Right cardiac atrium (tissue), 5 donors: Measurements from ENCODE around the gene RTN1. TPM values are rescaled to one million over a fixed set of nuclear protein-coding genes. Genes with fewer than 3 reads are reported as not detected.

Source experiments
- ATAC-seq, 2 donors: fragments of 200-7000 bp; cut with Tn5 transposase; one replicate each; pipeline versions ENCODE4 v1.8.0 to v1.9.1; 2020; ENCODE audit warnings: moderate library complexity in 2 of 2, mild to moderate bottlenecking in 1 of 2
- DNase-seq, 3 donors: peaks; one replicate each; pipeline ENCODE4 v3.0.0-alpha.2; 2020
- H3K27ac ChIP-seq: one replicate; pipeline ENCODE4 v1.5.1; 2013; ENCODE audit warnings: mild to moderate bottlenecking, low read length, control low read depth, moderate library complexity
- H3K27me3 ChIP-seq: one replicate; pipeline ENCODE4 v1.6.1; 2013; ENCODE audit not compliant: control insufficient read depth, insufficient read depth
- H3K4me1 ChIP-seq: one replicate; pipeline ENCODE4 v1.6.1; 2013; ENCODE audit warnings: low read length; ENCODE audit not compliant: control insufficient read depth, insufficient read depth
- H3K4me3 ChIP-seq: one replicate; pipeline ENCODE4 v1.5.1; 2013; ENCODE audit warnings: low read length, control low read depth
- H3K9me3 ChIP-seq: one replicate; pipeline ENCODE4 v1.6.1; 2013; ENCODE audit warnings: low read length; ENCODE audit not compliant: control insufficient read depth
- WGBS: extraction: QIAGEN DNeasy Blood & Tissue Kit; methylation state at CpG from one replicate; pipeline ENCODE4 v1.1.7; 2013; 5-methylcytosine and 5-hydroxymethylcytosine counted together
- intact Hi-C, 4 donors: fragments of 100-400 bp; cut with DNase I; formaldehyde crosslinking; loops; one replicate each; pipeline versions ENCODE4 v1.11.0 to v1.14.0; 2022 to 2023
- polyA plus RNA-seq: library from polyadenylated mRNA; stranded (reverse); fragments of 200-250 nt; gene quantifications from one replicate; pipeline ENCODE4 v1.2.3, GENCODE V29; 2013
- total RNA-seq, 4 donors: library from RNA; stranded (reverse); fragmentation: NEBNext Ultra II Directional; extraction: Animal tissue kit (Norgen Biotek cat#: 25700); gene quantifications; one replicate each; pipeline ENCODE4 v1.2.1, GENCODE V29; 2021
- donor health status: healthy with polysubstance abuse.
- donor health status: DM: no; HTN: yes; CAD: no.
- donor health status: DM: no; HTN: no; CAD: no.
- donor health status: DM: no; HTN: yes; CAD: no; lungs with severe emphysema.
- donor health status: DM: yes; HTN: yes; CAD: no.

Gene RTN1
- total and polyA plus RNA-seq, 5 donors: 1.1 to 3.2 (median 3.0) TPM

- H3K27me3 ChIP-seq: no peaks in the 10 kb centered on the region
- ATAC-seq (no peak), DNase-seq (no peak)
- WGBS: 52% methylated on average over 1 of the region's 1 CpG
- intact Hi-C loops: no loop called here
- no peak overlapping the region for H3K27ac ChIP-seq
- no peaks in the 10 kb centered on the region for H3K4me1 ChIP-seq
- H3K9me3 ChIP-seq: no peaks in the 10 kb centered on the region
- no peak overlapping the region for H3K4me3 ChIP-seq
Observed at GRCh38 chr14:59895721-59896120, 25.1 kb upstream of the RTN1 start.

- ATAC-seq (no peak), DNase-seq (no peak)
- no peaks in the 10 kb centered on the region for H3K9me3 ChIP-seq
- no peak overlapping the region for H3K27ac ChIP-seq
- no peak overlapping the region for H3K4me3 ChIP-seq
- intact Hi-C loops: no loop called here
- no peaks in the 10 kb centered on the region for H3K4me1 ChIP-seq
- H3K27me3 ChIP-seq: no peaks in the 10 kb centered on the region
- 45% methylated on average over 2 of the region's 2 CpGs for WGBS
Observed at GRCh38 chr14:59890676-59891075, 20.1 kb upstream of the RTN1 start.

- Histone ChIP-seq H3K27me3 (peaks cover 4% of the 10 kb centered on the region), H3K4me1 (no peaks in the 10 kb centered on the region), H3K9me3 (no peaks in the 10 kb centered on the region), H3K27ac (no peak overlapping the region), H3K4me3 (no peak overlapping the region)
- intact Hi-C loops: no loop called here
- DNase-seq (no peak), ATAC-seq (no peak)
- WGBS: 24% methylated on average over 1 of the region's 1 CpG
Observed at GRCh38 chr14:59882957-59883356, 12.4 kb upstream of the RTN1 start.

GRCh38 chr14:59871166-59871495 lies 555 bp upstream of the RTN1 start:
- no peak overlapping the region for H3K27ac ChIP-seq
- 5% methylated on average over 4 of the region's 4 CpGs for WGBS
- DNase-seq (no peak), ATAC-seq (peak in 1 of 2 donors; percentile 40)
- H3K4me3 ChIP-seq: peak overlapping the region; percentile 53
- H3K9me3 ChIP-seq: no peaks in the 10 kb centered on the region
- no peaks in the 10 kb centered on the region for H3K4me1 ChIP-seq
- intact Hi-C loops: no loop called here
- H3K27me3 ChIP-seq: no peaks in the 10 kb centered on the region

- intact Hi-C loops: no loop called here
- Histone ChIP-seq H3K4me3 (peak overlapping the region; percentile 53), H3K9me3 (no peaks in the 10 kb centered on the region), H3K27me3 (peaks cover 2% of the 10 kb centered on the region), H3K27ac (no peak overlapping the region), H3K4me1 (no peaks in the 10 kb centered on the region)
- peak in 1 of 3 donors; percentile 51 for DNase-seq
- ATAC-seq: no peak
- WGBS: 7% methylated on average over 44 of the region's 44 CpGs
Observed at GRCh38 chr14:59869381-59870255, 958 bp downstream of the RTN1 start.

GRCh38 chr14:59868021-59868420 lies 2.6 kb downstream of the RTN1 start:
- Histone ChIP-seq H3K4me1 (no peaks in the 10 kb centered on the region), H3K4me3 (no peak overlapping the region), H3K27me3 (peaks cover 2% of the 10 kb centered on the region), H3K9me3 (no peaks in the 10 kb centered on the region), H3K27ac (no peak overlapping the region)
- ATAC-seq (no peak), DNase-seq (no peak)
- 49% methylated on average over 3 of the region's 3 CpGs for WGBS
- intact Hi-C loops: no loop called here

GRCh38 chr14:59863806-59864525 lies 6.6 kb downstream of the RTN1 start:
- ATAC-seq: no peak
- peaks cover 2% of the 10 kb centered on the region for H3K27me3 ChIP-seq
- WGBS: 77% methylated on average over 2 of the region's 2 CpGs

GRCh38 chr14:59857328-59857727 lies 13.2 kb downstream of the RTN1 start:
- ATAC-seq (no peak), DNase-seq (no peak)
- no peak overlapping the region for H3K4me3 ChIP-seq
- intact Hi-C loops: no loop called here
- H3K27ac ChIP-seq: no peak overlapping the region
- no peaks in the 10 kb centered on the region for H3K27me3 ChIP-seq
- H3K4me1 ChIP-seq: no peaks in the 10 kb centered on the region
- H3K9me3 ChIP-seq: no peaks in the 10 kb centered on the region
- WGBS: 61% methylated on average over 2 of the region's 2 CpGs

More at GRCh38 chr14:59863806-59864525, 6.6 kb downstream of the RTN1 start:
- Histone ChIP-seq H3K9me3 (no peaks in the 10 kb centered on the region), H3K4me3 (no peak overlapping the region), H3K27ac (no peak overlapping the region), H3K4me1 (no peaks in the 10 kb centered on the region)
- DNase-seq: no peak
- intact Hi-C loops: no loop called here

- Histone ChIP-seq H3K4me3 (no peak overlapping the region), H3K27ac (no peak overlapping the region), H3K27me3 (no peaks in the 10 kb centered on the region), H3K9me3 (no peaks in the 10 kb centered on the region), H3K4me1 (no peaks in the 10 kb centered on the region)
- DNase-seq: no peak
- ATAC-seq: no peak
- 59% methylated on average over 2 of the region's 2 CpGs for WGBS
- intact Hi-C loops: no loop called here
Observed at GRCh38 chr14:59852350-59852749, 18.2 kb downstream of the RTN1 start.

GRCh38 chr14:59850458-59850857 lies 20.1 kb downstream of the RTN1 start:
- H3K4me3 ChIP-seq: no peak overlapping the region
- no peak overlapping the region for H3K27ac ChIP-seq
- H3K4me1 ChIP-seq: no peaks in the 10 kb centered on the region
- H3K27me3 ChIP-seq: no peaks in the 10 kb centered on the region
- WGBS: 76% methylated on average over 2 of the region's 2 CpGs
- no peaks in the 10 kb centered on the region for H3K9me3 ChIP-seq
- intact Hi-C loops: no loop called here
- no peak for DNase-seq
- ATAC-seq: no peak

GRCh38 chr14:59849411-59850130 lies 21.0 kb downstream of the RTN1 start:
- Histone ChIP-seq H3K27ac (no peak overlapping the region), H3K9me3 (no peaks in the 10 kb centered on the region), H3K4me1 (no peaks in the 10 kb centered on the region), H3K27me3 (no peaks in the 10 kb centered on the region), H3K4me3 (no peak overlapping the region)
- DNase-seq (peak in 1 of 3 donors; percentile 36), ATAC-seq (peak; percentile 23 to 62)
- 54% methylated on average over 1 of the region's 1 CpG for WGBS
- intact Hi-C loops: no loop called here
